NCI-H2029 treated with DMSO at 0.1 percent for 48 hours (cell line): Measurements from ENCODE around the gene STRA6.
"Not testable (repeated sequence)": the region's sequence is repeated elsewhere in the genome, so short reads cannot be mapped to it uniquely, and the experiment has no call there.

ENCODE experiments used
- DNase-seq: peaks from one replicate; lab custom pipeline; 2025; lab: John Stamatoyannopoulos, UW

Gene STRA6

DNA sequence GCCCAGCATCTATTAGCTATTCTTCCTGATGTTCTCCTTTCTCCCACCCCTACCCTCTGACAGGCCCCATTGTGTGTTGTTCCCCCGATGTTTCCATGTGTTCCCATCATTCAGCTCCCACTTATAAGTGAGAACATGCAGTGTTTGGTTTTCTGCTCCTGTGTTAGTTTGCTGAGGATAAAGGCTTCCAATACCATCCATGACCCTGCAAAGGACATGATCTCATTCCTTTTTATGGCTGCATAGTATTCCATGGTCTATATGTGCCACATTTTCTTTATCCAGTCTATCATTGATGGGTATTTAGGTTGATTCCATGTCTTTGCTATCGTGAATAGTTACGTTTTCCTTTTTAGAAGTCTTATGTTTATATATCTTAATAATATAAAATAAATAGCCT, 42.2 kb downstream of the STRA6 start:
- DNase-seq, result not testable (repeated sequence)

DNA sequence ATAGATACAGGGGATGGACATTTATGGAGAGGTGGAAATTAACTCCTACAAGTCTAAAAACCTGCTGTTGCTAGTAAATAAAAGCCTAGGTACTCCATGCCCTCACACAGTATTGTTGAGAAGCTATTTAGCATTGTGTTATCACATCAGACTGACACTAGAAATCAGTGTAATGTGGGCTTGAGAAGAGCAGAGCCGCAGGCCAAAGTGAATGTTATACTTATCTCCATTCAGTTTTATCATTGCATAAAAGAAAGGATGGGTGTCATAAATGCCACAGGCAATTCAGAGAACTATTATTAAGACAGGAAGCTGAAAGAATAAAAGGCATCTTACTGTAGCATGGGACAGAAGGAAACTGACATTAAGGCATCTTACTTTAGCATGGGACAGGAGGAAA, 42.8 kb downstream of the STRA6 start:
- no peak for DNase-seq

DNA sequence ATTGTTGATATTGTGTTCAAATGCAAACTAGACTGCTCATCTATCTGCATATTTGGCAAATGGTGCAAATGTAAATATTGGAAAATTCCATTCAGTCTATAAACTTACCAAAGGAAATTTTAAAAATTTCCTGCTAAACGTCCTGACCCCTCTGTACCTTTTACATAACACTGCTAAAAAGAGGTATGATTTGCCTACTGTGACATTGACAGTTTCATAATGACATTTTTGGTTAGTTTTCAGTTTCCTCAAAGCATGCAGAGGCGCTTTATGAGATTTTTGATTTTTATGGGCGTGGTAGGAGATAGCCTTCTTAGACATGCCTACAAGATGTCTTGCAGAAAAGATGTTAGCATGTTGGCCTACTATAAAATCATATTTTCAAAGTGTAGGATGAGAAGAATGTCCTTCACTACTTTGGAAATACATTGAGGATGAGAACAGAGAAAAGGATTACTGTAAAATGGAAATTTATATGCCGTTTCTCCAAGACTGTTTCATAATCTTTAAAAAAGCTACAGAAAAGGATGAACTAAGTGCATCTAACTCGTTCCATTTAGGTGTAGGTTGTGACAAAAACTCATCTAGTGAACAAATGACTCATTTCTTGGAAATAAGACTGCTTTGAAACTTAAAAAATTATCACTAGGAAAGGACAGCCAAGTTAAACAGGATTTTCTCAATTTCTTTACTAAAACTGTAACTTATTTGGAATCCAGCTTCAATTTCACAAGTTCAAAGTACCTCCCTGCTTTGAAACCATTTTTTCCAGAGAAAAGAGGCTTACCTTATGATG, 43.5 kb downstream of the STRA6 start:
- DNase-seq, result no peak

DNA sequence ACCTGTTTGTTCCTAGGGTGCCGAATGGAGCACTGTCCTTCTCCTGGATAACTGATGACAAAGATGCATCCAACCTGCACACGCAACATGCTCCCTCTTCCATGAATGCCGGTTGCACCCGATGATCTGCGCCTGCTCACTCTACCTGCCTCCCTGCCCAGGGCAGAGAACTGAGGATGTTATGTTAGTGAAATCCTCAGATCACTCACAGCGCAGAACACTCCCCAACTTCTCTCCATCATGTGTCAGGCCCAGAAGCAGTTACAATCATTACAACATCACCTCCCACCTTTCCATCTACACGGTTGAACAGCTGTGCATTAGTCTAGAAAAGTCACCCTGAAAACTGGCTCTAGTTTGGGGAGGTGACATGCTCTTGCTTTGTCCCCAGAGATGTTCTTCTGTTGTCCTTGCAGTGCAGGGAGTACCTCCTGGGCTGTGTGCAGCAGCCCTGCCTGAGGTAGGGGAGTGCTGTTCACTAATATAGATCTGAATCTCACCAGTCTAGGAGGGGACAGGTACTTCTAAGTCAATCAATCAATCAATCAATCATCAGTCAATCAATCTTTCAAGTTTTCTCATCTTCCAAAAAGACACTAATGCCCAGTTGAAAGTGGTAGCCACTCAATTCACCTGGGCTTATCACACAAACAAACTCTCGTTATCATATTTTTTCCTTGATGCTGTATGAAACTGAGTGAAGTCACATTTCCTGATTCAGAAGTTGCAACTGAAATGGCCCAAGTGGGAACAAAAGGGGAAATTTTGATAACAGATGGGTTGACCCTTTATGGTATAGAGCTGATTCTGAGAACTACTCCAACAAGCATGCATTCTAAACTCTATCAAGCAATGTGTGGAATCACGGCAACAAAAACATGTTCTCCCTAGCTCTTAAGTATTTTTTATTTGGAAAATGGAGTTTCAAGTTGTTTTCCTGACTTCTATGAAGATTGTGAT, 44.4 kb downstream of the STRA6 start:
- no peak for DNase-seq

DNA sequence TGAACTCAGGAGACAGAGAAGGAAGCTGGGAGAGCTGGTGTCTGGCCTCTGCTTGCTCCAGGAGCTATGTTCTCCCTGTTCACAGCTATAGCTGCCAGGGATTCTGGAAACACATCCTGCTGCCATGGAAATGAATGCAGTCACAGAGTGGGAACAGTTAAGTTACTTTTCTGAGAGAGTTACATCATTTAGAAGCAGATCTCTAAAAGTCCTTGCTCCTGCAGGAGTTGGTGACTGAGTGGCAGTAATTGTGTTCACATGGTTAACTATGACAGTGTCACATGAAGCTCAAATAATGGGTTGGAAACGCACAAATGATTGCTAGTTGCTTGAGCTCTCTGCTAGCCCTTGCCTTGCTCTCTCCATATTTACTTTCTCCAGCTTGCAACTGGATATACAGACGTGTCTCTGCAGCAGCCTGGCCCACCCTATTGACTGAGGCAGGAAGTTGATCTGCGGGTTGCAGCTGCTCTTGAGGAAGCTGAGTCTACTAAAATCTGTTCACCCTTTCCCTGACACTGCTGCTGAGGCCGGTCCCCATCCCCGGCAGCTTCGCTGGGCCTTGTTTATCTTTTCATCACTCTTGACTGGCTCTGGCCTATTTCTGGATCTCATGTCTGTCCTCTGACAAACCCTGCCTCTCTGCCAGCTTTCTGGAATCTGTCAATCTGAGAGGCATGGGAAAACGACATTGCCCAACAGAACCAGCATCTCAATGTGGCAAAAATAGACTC, 45.7 kb downstream of the STRA6 start:
- DNase-seq, result no peak

DNA sequence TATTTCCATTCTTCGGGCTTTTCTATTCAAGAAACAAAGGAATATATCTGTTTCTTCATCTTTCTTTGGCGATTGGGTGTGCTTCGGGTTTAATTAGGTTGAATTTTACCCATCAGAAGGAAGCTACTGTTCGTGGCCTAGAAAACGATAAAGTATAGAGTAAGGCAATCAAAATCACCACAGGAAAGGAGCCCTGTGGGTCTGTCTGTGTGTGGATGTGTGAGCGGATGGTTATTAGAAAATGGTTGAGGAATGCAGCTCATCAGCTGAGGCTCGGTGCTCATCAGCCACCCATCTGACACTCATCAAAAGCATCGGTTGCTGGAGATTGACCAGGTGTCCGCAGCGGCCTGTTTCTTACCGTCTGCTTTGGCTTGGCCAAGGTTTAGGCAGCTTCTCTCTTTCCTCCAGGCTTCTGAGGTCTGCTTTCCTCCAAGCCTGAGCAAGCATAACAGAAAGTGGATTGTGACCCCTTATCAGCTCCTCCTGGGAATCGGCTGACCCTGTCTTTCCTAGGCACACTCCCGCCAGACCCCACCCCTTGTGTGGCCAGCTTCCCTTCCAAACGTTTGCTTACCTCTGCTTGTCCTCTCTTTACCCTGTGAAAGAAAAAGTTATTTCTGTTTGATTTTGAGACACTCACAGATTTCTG, 46.7 kb downstream of the STRA6 start:
- no peak for DNase-seq

DNA sequence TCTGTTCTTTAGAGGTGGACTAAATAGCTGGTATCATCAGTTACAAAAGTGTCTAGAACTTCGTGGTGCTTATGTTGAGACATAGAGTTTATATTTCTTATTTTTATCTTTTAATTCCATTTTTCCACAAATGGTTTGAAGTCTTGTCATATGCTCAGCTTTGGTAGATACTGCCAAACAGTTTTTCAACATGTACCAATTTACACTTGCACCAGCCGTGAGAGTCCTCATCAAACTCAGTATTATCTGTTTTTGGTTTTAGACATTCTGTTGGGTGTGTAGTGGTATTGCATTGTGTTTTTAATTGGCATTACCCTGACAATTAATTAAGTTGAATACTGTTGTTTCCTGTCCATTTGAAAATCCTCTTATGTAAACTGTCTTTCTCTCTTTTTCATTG, 55.5 kb downstream of the STRA6 start:
- no peak for DNase-seq

DNA sequence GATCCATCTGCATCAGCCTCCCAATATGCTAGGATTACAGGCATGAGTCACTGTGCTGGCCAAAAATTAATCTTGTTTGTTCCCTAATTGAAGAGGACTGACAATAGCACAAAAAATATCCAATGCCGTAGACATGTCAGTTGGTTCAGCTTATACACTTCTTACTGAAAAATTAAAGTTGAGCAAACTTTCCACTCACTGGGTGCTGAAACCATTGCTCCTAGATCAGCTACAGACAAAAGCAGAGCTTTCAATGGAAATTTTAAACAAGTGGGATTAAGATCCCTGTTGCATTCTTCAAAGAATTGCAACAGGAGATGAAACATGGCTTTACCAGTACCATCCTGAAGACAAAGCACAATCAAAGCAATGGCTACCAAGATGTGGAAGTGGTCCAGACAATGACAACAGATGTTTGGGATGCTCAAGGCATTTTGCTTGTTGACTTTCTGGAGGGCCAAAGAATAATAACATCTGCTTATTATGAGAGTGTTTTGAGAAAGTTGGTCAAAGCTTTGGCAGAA, 56.2 kb downstream of the STRA6 start:
- no peak for DNase-seq

DNA sequence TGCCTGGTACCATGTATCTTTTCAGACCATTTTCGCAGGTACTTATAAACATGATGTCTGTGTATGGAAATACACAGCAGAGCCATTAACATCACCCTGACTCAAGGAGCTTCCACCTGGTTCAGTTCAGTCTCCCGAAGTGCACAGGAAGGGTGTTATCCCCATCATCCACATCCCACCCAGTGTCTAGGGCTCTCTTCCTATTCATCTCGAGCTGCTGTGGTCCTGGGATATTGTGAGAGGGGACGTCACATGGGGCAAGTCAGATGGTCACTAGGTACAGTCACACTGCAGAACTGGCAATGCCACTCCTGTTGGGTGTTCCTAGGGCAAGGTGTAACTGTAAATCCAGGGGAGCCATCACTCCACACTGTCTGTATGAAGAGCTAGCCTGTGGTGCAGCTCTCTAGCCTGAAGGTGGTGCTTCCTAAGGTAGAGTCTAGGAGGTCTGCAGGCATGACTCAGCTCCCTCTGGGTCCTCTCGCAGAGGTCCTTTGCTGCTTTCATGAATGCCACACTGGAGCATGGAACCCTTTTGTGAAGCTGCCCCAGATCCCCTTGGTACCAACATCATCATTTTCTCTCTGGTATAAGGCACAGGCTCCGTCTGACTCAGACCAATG, 58.3 kb downstream of the STRA6 start:
- no peak for DNase-seq

DNA sequence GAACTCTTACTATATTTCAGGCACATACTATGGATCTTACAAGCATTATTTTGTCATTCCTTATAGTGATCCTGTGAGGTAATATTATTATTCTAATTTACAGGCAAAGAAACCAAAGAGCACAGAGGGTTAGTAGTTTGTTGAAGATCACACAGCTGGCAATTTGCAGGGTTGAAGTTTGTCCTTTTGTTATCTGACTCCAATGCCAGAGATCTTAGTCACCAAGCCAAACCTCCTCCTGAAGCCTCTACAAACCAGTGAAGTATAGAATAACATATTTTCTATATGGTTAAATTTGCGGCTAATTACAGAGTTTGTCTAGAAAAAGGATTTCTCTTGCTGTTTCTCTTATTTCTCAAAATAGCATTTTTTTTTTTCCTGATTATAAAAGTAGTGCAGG, 61.0 kb downstream of the STRA6 start:
- DNase-seq, result no peak

DNA sequence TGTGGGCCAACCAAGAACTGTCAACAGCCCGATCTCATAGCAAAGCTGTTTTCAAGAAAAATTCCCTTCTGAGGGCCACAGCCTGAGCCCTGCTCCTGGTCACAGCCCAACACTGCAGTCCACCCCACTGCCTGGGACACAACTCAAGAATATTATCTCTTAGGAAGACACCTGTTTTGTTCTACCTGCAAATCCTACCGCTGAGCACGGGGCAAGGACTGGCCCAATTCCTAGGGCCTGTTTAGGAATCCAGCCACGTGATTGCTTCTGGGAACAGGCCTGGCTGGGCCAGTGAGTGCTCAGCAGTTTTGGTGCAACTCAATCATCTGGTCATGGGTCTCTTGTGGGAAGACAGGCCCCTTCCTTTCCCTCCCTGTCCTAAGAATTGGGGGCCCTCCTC, 63.9 kb downstream of the STRA6 start:
- DNase-seq, result no peak

DNA sequence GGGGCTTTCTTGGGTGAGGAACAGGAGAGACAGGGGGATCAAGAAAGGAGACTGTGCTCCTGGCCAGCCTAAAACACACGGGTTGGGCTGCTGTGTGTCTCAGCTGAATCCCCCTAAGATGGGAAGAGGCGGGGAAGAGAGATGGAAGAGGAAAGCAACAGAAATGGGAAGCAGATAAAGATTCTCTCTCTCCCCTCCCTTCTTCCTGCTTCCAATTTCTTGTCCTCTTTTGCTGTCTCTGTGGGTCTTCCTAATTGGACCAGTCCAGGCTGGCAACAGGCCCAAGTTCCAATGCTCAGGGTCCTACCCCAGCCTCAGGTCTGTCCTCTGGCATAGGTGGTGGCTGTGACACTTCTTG, 65.1 kb downstream of the STRA6 start:
- DNase-seq, result no peak

DNA sequence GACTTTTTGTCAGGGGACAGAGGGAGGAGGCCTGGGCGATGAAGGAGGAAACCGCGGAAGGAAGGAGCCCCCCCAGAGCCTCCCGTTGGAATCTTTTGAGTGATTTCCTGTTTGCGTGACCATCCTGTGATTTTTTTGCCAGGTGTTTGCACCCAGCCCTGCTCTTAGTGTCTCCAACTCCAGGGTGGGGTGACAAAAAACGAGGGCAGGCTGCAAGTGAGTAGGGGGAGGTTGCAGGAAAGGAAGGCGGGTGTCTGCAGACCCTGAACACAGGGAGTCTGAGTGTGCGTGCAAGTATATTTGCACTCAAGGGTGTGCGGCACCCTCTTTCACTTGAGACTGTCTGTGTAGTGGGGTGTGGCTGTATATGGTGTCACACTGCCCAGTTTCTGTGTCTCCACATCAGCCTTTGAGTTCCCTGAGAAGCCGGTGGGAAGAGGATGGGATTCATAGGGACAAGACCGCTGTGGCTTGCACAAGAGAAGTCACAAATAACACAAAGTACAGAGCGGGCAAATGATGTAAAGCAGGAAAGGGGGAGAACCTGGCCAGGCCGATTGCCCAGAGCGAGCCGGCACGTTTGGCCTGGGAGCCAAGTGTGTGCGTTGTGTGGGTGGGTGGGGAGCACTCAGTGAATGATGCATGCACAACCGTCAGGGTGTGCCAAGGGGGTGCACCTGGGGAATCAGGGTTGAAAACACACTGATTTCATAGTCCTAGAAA, 65.6 kb downstream of the STRA6 start:
- no peak for DNase-seq

DNA sequence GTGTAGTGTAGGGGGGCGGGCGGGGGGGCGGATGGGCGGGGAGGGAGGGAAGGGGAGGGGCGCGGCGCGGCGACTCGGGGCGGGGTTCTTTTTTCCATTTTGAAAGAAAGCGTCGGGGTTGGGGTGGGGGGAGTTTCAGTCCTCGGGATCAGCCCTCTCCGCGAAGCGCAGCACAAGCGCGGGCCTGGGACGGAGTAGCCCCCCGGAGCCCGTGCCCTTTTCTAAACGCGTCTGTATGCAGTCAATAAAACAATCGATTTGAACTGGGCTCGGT, 66.1 kb downstream of the STRA6 start:
- no peak for DNase-seq

DNA sequence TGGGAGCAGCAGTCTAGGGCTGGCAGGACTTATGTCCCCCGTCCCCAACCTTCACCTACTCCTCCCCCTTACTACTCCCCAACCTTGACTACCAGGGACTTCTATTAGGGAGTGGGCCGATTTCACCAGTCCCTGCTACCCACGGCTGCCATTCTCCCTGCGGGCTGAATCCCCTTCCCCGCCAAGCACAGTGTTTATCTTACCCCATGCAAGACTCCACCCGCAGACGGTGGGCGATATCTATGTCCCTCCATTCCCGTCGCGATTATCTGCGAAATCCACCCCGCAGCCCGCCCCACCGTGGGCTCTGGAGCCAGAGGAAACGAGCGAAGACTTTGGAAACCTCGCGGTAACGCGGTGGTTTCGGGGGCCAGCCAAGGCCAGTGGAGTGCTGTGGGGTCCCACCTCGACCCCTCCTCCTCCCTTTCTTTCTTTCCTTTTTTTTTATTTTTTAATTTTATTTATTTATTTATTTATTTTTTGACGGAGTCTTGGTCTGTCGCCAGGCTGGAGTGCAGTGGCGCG, 67.5 kb downstream of the STRA6 start:
- DNase-seq, result no peak

DNA sequence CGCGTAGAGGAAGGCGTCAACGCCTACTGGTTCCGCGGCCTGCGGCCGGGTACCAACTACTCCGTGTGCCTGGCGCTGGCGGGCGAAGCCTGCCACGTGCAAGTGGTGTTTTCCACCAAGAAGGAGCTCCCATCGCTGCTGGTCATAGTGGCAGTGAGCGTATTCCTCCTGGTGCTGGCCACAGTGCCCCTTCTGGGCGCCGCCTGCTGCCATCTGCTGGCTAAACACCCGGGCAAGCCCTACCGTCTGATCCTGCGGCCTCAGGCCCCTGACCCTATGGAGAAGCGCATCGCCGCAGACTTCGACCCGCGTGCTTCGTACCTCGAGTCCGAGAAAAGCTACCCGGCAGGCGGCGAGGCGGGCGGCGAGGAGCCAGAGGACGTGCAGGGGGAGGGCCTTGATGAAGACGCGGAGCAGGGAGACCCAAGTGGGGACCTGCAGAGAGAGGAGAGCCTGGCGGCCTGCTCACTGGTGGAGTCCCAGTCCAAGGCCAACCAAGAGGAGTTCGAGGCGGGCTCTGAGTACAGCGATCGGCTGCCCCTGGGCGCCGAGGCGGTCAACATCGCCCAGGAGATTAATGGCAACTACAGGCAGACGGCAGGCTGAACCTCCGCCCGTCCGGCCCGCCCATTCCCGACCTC, 68.1 kb downstream of the STRA6 start:
- DNase-seq, result no peak

DNA sequence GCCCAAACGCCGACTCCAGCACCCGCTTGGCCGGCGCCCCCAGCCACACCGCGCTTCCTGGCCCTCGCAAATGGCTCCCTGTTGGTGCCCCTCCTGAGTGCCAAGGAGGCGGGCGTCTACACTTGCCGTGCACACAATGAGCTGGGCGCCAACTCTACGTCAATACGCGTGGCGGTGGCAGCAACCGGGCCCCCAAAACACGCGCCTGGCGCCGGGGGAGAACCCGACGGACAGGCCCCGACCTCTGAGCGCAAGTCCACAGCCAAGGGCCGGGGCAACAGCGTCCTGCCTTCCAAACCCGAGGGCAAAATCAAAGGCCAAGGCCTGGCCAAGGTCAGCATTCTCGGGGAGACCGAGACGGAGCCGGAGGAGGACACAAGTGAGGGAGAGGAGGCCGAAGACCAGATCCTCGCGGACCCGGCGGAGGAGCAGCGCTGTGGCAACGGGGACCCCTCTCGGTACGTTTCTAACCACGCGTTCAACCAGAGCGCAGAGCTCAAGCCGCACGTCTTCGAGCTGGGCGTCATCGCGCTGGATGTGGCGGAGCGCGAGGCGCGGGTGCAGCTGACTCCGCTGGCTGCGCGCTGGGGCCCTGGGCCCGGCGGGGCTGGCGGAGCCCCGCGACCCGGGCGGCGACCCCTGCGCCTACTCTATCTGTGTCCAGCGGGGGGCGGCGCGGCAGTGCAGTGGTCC, 68.7 kb downstream of the STRA6 start:
- no peak for DNase-seq

DNA sequence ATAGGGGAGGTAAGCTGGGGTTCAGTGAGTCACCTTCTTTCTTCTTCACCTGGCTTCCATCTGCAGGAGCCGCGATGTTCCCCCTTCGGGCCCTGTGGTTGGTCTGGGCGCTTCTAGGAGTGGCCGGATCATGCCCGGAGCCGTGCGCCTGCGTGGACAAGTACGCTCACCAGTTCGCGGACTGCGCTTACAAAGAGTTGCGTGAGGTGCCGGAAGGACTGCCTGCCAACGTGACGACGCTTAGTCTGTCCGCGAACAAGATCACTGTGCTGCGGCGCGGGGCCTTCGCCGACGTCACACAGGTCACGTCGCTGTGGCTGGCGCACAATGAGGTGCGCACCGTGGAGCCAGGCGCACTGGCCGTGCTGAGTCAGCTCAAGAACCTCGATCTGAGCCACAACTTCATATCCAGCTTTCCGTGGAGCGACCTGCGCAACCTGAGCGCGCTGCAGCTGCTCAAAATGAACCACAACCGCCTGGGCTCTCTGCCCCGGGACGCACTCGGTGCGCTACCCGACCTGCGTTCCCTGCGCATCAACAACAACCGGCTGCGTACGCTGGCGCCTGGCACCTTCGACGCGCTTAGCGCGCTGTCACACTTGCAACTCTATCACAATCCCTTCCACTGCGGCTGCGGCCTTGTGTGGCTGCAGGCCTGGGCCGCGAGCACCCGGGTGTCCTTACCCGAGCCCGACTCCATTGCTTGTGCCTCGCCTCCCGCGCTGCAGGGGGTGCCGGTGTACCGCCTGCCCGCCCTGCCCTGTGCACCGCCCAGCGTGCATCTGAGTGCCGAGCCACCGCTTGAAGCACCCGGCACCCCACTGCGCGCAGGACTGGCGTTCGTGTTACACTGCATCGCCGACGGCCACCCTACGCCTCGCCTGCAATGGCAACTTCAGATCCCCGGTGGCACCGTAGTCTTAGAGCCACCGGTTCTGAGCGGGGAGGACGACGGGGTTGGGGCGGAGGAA, 69.6 kb downstream of the STRA6 start:
- DNase-seq, result no peak
